Right renal cortex interstitium (tissue), 3 donors: ENCODE results near the gene TACSTD2. TPM values are rescaled to one million over a fixed set of nuclear protein-coding genes. Genes with fewer than 3 reads are reported as not detected.
"Not testable (repeated sequence)": the region's sequence is repeated elsewhere in the genome, so short reads cannot be mapped to it uniquely, and the experiment has no call there.

ENCODE experiments used
- DNase-seq, 3 donors: peaks; one replicate each; pipeline ENCODE4 v3.0.0-alpha.2; 2013; ENCODE audit warnings: low read depth in 3 of 3, low spot score in 2 of 3
- polyA plus RNA-seq, 3 donors: library from polyadenylated mRNA; unstranded; fragments of 120-200 nt; gene quantifications; one replicate each; pipeline ENCODE4 v1.2.1, GENCODE V29; 2013; ENCODE audit not compliant: insufficient read length in 3 of 3

The TACSTD2 gene
- polyA plus RNA-seq, 3 donors, result 25.1 to 50.7 (median 32.3) TPM

- no peak for DNase-seq
Measured at GRCh38 chr1:58588396-58588795, 11.3 kb upstream of the TACSTD2 start.

GRCh38 chr1:58587667-58588066 lies 10.6 kb upstream of the TACSTD2 start:
- DNase-seq, result no peak

DNA sequence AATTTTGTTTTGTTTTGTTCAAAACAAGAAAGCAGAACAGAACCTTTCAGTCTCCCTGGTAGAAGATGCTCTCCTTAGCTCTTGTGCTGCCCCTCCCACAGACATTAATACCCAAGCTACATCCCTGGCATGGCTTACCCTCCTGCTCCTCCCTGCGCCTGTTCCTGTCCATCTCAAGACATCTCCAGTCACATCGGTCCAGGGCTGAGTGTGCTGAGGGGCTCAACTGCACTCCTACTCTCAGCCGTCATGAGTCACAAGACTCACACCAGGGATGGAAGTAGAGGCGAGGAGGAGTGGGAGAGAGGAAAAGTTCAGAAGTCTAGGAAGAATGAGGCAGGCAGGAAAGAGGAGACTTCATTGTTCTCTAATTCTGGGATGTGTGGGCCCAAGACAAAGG lies 9.2 kb upstream of the TACSTD2 start:
- no peak for DNase-seq

GRCh38 chr1:58585581-58586151 lies 8.6 kb upstream of the TACSTD2 start:
- no peak for DNase-seq

DNA sequence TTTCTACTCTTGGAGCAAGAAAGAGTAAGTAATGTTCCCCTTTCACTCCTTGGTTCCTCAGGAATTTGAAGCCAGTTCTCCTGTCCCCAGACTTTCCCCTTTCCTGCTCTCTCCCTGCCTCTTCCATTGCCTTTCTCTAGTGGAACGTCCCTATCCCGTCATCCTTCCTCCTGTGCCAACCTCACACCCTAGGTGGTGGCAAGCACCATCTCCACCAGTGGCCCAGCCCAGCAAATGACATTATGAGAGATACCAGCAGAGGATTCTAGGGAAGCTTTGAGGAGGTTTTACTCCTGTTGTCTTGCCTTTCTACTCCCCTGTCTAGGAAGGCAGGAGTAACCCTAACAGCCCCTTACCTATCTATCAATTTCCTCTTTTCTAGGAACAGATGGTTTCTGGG lies 8.1 kb upstream of the TACSTD2 start:
- DNase-seq, result no peak

- DNase-seq, result no peak
Measured at GRCh38 chr1:58584082-58584895, 7.2 kb upstream of the TACSTD2 start.

DNA sequence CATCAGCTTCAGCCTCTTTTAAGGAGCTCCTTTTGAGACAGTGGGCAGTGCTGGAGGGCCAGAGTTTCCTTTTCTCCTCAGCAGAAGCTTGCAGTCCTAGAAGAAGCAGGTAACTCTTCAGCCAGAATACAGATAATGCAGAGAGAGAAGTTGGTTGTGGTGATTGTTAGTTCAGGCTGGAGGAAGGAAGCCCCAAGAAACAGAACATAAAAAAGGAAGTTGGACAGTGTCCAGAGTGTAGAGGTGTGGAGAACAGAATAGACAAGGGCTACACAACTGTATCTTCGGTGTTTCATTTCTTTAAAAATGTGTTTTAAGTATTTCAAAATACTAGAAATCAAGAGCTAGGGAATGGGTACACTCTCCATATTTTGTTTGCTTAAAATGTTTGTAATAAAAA lies 6.4 kb upstream of the TACSTD2 start:
- no peak for DNase-seq

- DNase-seq, result not testable (repeated sequence)
Measured at GRCh38 chr1:58582143-58582542, 5.1 kb upstream of the TACSTD2 start.

GRCh38 chr1:58581641-58582040 lies 4.6 kb upstream of the TACSTD2 start:
- no peak for DNase-seq

DNA sequence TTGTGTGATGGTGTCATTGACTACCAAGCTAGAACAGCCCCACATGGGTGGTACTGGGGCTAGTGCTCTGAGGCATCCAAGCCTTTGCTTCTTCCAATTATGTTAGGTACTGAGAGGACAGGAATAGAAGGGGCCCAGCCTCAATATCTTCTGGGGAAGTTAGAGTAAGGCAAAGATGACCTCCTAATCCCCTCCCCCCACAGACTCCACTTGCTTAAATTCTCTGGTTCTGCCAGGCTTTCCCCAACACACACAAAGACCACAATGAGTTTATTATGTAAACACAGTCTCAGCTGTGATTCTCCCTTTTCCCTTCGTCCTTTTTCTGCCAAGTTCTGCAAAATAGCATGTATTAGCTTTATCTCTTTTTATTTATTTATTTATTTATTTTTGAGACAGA lies 3.1 kb upstream of the TACSTD2 start:
- no peak for DNase-seq

DNA sequence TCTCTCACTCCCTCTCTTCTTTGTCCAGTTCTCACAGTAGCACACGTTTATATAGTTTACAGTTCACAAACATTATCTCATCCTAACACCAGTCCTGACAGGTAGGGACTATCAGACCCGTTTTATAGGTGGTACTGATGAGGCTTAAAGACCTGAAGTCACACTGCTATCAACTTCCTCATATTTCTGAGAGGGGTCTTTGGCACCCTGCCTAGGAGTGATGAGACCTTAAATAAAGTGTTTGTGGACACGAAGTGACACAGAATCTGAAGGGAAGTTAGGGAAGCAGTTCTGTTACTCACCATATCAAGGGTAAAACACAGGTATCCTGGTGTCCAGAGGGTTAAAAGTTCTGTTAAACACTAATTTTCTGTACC lies 590 bp upstream of the TACSTD2 start:
- no peak for DNase-seq

- no peak for DNase-seq
Measured at GRCh38 chr1:58576325-58576726, 726 bp downstream of the TACSTD2 start.

GRCh38 chr1:58575551-58576324 lies 1.3 kb downstream of the TACSTD2 start:
- DNase-seq, result no peak

- DNase-seq, result no peak
Measured at GRCh38 chr1:58574816-58575215, 2.2 kb downstream of the TACSTD2 start.

DNA sequence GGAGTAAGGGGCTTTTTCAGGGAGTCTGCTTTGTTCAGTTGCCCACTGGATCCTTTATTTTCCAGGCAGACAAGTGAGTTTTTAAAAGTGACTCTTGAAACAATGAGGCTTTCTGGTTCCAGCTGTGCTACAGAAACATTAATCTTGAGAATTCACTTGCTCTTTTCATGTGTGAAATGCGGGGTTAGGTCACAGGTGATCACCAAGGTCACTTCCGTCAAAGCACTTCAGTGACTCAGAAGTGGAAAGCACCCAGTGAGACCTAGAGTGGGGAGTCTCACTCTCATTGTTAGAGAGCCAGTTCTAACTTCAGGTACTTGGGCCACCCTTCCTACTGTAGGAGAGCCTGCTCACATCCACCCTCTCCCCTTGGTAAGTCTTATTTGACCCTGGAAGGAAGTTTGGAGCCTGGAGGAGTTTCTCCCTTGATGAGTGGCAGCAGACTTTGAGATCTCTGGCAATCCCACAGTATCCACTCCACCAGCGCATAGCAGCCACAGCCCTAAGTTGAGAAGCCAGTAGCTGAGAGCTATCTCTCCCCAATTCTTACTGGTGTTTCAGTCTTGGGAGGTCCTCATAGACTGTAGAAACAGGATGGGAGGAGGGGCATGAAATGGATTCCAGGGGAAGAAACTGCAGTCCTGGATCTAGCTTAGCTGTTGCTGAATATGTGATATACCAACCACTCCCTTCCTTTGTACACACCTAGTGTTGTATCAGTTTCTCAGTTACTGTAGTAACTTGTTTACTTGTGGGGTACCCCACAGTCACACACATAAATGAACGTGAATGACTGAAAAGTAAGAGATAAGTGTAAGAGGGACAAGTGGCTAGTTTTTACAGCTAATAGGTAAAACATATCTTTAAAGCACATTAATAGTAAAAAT lies 3.1 kb downstream of the TACSTD2 start:
- DNase-seq, result no peak

GRCh38 chr1:58573138-58573537 lies 3.9 kb downstream of the TACSTD2 start:
- no peak for DNase-seq

- no peak for DNase-seq
Measured at GRCh38 chr1:58572690-58573089, 4.4 kb downstream of the TACSTD2 start.

DNA sequence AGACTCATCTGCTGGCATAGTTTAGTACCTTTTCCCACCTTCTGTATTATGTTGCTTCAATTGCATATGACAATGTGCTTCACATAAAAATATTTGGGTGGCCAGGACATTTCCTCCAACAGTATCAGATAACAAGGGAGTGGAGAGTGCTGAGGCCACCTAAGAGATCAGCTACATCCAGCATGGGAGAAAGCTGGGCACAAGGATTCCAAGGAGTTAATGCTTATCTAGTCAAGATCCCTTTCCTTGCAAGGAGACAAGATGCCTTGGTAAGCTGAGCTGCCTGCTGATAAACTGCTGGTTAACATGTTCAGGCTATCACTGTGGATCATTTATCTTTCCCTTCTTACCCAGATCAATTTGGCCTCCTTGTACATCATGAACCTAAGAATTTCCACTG lies 5.4 kb downstream of the TACSTD2 start:
- DNase-seq, result no peak

DNA sequence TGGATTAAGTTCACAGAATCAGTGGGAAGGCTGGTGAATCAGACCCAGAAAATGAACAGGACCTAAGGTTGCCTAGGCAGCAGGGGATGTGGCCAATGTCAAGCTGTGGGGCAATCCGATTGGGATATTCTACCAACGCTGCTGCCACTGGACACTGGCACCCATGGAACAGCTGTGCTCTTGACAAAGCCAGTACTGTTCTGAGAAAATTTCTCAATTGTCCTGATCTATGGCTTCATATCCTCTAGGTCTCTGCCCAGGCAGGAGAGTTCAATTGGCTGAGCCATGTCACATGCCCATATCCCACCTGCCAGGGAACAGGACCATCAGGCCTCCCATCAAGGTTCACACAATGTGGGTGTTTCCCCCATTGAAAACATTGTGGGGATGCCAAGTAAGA lies 6.2 kb downstream of the TACSTD2 start:
- DNase-seq, result no peak

DNA sequence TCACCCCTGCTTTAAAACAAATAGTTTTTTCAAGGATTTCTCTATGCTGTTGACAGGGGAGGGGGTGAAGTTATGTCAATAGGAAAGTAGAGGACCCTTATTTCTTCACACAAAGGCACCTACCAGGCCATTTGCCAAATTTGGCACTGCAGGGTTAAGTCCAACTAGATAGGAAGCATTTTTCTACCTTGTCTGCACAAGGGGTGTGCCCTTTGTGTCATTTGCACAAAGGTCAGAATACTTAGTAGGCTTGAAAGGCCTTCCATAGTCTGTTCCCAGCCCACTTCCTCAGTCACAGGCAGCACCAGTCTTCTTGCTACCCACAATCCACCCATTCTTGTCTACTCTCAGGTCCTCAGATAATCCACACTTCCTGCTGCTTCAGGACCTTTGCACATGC lies 7.0 kb downstream of the TACSTD2 start:
- DNase-seq, result no peak

DNA sequence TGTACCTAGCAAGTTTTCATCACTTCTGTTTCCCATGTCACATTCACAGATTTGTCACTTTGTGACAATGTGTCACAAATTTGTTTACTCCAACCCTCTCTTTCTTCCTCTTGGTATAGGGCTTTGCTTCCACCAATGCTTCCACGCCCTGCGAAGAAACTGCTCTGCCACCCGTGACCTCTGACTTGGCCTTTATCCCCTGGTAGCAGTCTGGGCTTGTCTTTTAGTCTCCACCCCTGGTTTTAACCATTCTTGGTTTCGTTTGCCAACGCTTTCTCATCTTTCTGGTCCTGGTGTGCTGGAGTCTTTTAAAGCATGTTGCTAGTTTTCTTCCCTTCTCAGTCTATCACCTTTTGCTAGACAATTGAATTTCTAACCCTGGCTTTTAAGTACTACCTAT lies 8.1 kb downstream of the TACSTD2 start:
- no peak for DNase-seq
